Measurements from ENCODE around the gene RNF220. TPM values are rescaled to one million over a fixed set of nuclear protein-coding genes. Genes with fewer than 3 reads are reported as not detected.

Gene RNF220
- total and polyA plus RNA-seq, 2 donors (not counting 3 experiments of a cell fraction or from before 2014, with no cell fraction given), result 62.7 to 66.6 TPM

DNA sequence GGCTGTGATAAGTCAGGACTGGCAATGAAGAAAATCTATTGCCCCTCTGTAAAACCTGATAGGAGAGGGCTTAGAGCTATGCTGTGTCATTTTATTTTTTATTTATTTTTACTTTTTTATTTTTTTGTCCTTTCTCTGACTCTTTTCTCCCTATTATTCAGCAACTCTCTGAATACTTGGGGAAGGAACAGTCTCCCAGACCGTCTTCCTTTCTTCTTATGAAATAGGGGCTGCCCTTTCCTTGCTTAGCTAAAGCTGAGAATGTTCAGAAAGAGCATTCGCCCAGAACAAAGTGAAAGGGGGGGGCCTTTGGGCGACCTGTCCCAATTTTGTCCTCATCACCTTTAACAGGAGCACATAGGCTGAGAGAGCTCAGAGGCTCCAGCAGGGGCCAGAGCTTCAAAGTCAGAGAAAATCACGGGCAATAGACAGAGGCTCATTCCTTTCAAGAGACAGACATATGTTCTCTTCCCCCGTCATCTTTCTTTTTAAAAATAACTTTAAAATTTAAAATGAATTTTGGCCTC, 80.9 kb downstream of the RNF220 start:
- dilution Hi-C loops (cut with MboI; ENCODE audit: extremely low pct_ligation_motif_present, low sequenced_read_pairs) (no loop called here), intact Hi-C loops (cut with micrococcal nuclease) (loop anchor here (1.0 kb wide), 1 partner anchor 64 kb away; no protein-coding TSS in a partner anchor)
- Histone ChIP-seq H4K20me1 (replicated peaks; ENCODE audit: control insufficient read depth, extremely low read depth, insufficient read depth, low read length) (no peaks in the 10 kb centered on the region), H3K4me2 (ENCODE audit: insufficient read depth, low read length) (no peak overlapping the region), H3K36me3 (ENCODE audit: control insufficient read depth in 2 of 2, extremely low read depth in 1 of 2, insufficient read depth in 2 of 2, low read length in 2 of 2) (no peaks in the 10 kb centered on the region), H3K27ac (ENCODE audit: insufficient read depth, low read depth, low read length) (peak overlapping the region; percentile 97), H3K27me3 (ENCODE audit: control insufficient read depth in 2 of 2, insufficient read depth in 2 of 2, low read length in 2 of 2) (peaks cover 0 to 3% of the 10 kb centered on the region in 2 experiments), H3K79me2 (ENCODE audit: control insufficient read depth, insufficient read depth, low read length) (no peaks in the 10 kb centered on the region), H3K9me3 (replicated peaks; ENCODE audit: control insufficient read depth, insufficient read depth, low read length) (no peaks in the 10 kb centered on the region), H3K4me3 (replicated peaks in 1 of 3; ENCODE audit: insufficient read depth in 1 of 3, low read depth in 1 of 3, low read length in 3 of 3) (no peak overlapping the region), H3K9me1 (replicated peaks; ENCODE audit: control insufficient read depth, extremely low read depth, insufficient read depth, low read length) (no peaks in the 10 kb centered on the region), H3K4me1 (ENCODE audit: control insufficient read depth, extremely low read depth, insufficient read depth, low read length) (peaks cover 25% of the 10 kb centered on the region), H2AFZ (ENCODE audit: low read depth, low read length) (peak overlapping the region; percentile 80), H3K9ac (replicated peaks; ENCODE audit: extremely low read depth, insufficient read depth, low read length) (peak overlapping the region; percentile 86)
- TF ChIP-seq MYC (IDR thresholded peaks at IDR 0.05; ENCODE audit: low read depth, low read length) (no peak), GATA2 (IDR thresholded peaks at IDR 0.05; ENCODE audit: insufficient read depth, insufficient read length, low read depth, low read length) (no peak)
- TF ChIP-seq, protein P1, sequence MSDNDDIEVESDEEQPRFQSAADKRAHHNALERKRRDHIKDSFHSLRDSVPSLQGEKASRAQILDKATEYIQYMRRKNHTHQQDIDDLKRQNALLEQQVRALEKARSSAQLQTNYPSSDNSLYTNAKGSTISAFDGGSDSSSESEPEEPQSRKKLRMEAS (IDR thresholded peaks at IDR 0.05; ENCODE audit: insufficient read depth, insufficient read length), result no peak
- TF ChIP-seq, protein P2, sequence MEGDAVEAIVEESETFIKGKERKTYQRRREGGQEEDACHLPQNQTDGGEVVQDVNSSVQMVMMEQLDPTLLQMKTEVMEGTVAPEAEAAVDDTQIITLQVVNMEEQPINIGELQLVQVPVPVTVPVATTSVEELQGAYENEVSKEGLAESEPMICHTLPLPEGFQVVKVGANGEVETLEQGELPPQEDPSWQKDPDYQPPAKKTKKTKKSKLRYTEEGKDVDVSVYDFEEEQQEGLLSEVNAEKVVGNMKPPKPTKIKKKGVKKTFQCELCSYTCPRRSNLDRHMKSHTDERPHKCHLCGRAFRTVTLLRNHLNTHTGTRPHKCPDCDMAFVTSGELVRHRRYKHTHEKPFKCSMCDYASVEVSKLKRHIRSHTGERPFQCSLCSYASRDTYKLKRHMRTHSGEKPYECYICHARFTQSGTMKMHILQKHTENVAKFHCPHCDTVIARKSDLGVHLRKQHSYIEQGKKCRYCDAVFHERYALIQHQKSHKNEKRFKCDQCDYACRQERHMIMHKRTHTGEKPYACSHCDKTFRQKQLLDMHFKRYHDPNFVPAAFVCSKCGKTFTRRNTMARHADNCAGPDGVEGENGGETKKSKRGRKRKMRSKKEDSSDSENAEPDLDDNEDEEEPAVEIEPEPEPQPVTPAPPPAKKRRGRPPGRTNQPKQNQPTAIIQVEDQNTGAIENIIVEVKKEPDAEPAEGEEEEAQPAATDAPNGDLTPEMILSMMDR (IDR thresholded peaks at IDR 0.05; ENCODE audit: extremely low read depth in 1 of 2, insufficient read depth in 1 of 2, low read depth in 1 of 2, low read length in 2 of 2), result no peak
- ChIA-PET POLR2A (interaction anchor here (0.9 kb wide), 1 partner anchor 148 kb away, joined by 3 read pairs; no protein-coding TSS in a partner anchor), CTCF (interaction anchor here (0.7 to 2.6 kb wide), 9 partner anchors 10 to 110 kb away, joined by 3 to 11 read pairs (median 4); no protein-coding TSS in a partner anchor)
- no TSS peak for BruUV-seq (replicated peaks)
- DNase-seq (ENCODE audit: low read depth, low spot score), result no peak
- FAIRE-seq, result no peak

DNA sequence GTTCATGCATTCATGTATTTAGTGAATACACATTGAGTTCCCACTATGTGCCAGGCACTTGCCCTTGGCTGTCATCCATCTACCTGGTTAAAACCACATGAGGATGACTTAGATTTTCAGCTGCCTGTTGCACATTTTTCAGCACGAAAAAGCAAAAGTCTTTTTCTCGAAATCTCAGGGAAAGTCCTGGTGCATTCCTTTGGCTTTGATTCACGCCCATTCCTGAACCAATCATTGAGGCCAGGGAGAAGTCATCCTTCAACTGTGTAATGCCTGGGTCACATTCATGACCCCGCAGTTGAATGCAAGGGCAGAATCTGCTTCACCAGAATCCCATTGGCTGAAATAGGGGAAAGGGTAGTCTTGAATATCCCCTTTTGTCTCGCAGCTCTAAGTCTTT, 84.4 kb downstream of the RNF220 start:
- H3K9me1 ChIP-seq (replicated peaks; ENCODE audit: control insufficient read depth, extremely low read depth, insufficient read depth, low read length), result no peaks in the 10 kb centered on the region
- H2AFZ ChIP-seq (ENCODE audit: low read depth, low read length), result no peak overlapping the region
- intact Hi-C loops (cut with micrococcal nuclease) (no loop called here), dilution Hi-C loops (cut with MboI; ENCODE audit: extremely low pct_ligation_motif_present, low sequenced_read_pairs) (no loop called here)
- no peak for FAIRE-seq
- no peak overlapping the region for H3K4me3 ChIP-seq (replicated peaks in 1 of 3; ENCODE audit: insufficient read depth in 1 of 3, low read depth in 1 of 3, low read length in 3 of 3)
- POLR2A ChIA-PET, result no interaction called here
- peaks cover 22% of the 10 kb centered on the region for H3K4me1 ChIP-seq (ENCODE audit: control insufficient read depth, extremely low read depth, insufficient read depth, low read length)
- no peak for DNase-seq (ENCODE audit: low read depth, low spot score)
- H3K9me3 ChIP-seq (replicated peaks; ENCODE audit: control insufficient read depth, insufficient read depth, low read length), result no peaks in the 10 kb centered on the region
- no peak overlapping the region for H3K4me2 ChIP-seq (ENCODE audit: insufficient read depth, low read length)
- H3K27ac ChIP-seq (ENCODE audit: insufficient read depth, low read depth, low read length), result no peak overlapping the region
- TF ChIP-seq POLR2A (IDR thresholded peaks at IDR 0.05; ENCODE audit: low read depth, low read length), result no peak
- TF ChIP-seq GATA2 (IDR thresholded peaks at IDR 0.05; ENCODE audit: insufficient read depth, insufficient read length, low read depth, low read length), result no peak
- TF ChIP-seq FOS (IDR thresholded peaks at IDR 0.05; ENCODE audit: borderline replicate concordance, insufficient read depth, low read length), result no peak
- TF ChIP-seq MYC (IDR thresholded peaks at IDR 0.05; ENCODE audit: low read depth, low read length), result no peak
- TF ChIP-seq, protein P2 (IDR thresholded peaks at IDR 0.05; ENCODE audit: extremely low read depth in 1 of 2, insufficient read depth in 1 of 2, low read depth in 1 of 2, low read length in 2 of 2), result no peak
- TF ChIP-seq JUN (IDR thresholded peaks at IDR 0.05; ENCODE audit: borderline replicate concordance, insufficient read depth, insufficient read length, low read depth), result no peak
- TF ChIP-seq POLR2AphosphoS5 (IDR thresholded peaks at IDR 0.05; ENCODE audit: insufficient read depth, low read depth, low read length), result no peak
- TF ChIP-seq, protein P1 (IDR thresholded peaks at IDR 0.05; ENCODE audit: insufficient read depth, insufficient read length), result no peak
- no peak for TF ChIP-seq EZH2 (IDR thresholded peaks at IDR 0.05; ENCODE audit: borderline replicate concordance, low read depth, low read length, severe bottlenecking)
- no TSS peak for BruUV-seq (replicated peaks)
- H3K9ac ChIP-seq (replicated peaks; ENCODE audit: extremely low read depth, insufficient read depth, low read length), result no peak overlapping the region
- no peaks in the 10 kb centered on the region for H4K20me1 ChIP-seq (replicated peaks; ENCODE audit: control insufficient read depth, extremely low read depth, insufficient read depth, low read length)
- CTCF ChIA-PET, result interaction anchor here (0.6 kb wide), 1 partner anchor 25 kb away, joined by 3 read pairs; no protein-coding TSS in a partner anchor
- H3K27me3 ChIP-seq (ENCODE audit: control insufficient read depth in 2 of 2, insufficient read depth in 2 of 2, low read length in 2 of 2), result peaks cover 0 to 3% of the 10 kb centered on the region in 2 experiments
- no peaks in the 10 kb centered on the region for H3K79me2 ChIP-seq (ENCODE audit: control insufficient read depth, insufficient read depth, low read length)
- H3K36me3 ChIP-seq (ENCODE audit: control insufficient read depth in 2 of 2, extremely low read depth in 1 of 2, insufficient read depth in 2 of 2, low read length in 2 of 2), result no peaks in the 10 kb centered on the region
